PC-9 (cell line): ENCODE results near the gene TTC38. TPM values are rescaled to one million over a fixed set of nuclear protein-coding genes. Genes with fewer than 3 reads are reported as not detected.
A peak's percentile ranks its signal among the peaks of the same experiment; 100 is the strongest.

Experiments
- BruUV-seq: library from RNA; stranded (reverse); fragments of 400-500 nt; replicated peaks from 2 replicates; lab custom pipeline; 2021; lab: Mats Ljungman, UMichigan
- CTCF ChIA-PET: fragments of 300-600 bp; sonication (Branson Sonifier 250); formaldehyde crosslinking; loops from one replicate; lab custom pipeline; 2022; ENCODE audit warnings: antibody characterized with exemption; lab: Charles Lee
- POLR2A ChIA-PET: fragments of 300-600 bp; sonication (Branson Sonifier 250); formaldehyde crosslinking; loops from one replicate; lab custom pipeline; 2022; ENCODE audit warnings: antibody characterized with exemption; ENCODE audit not compliant: unreplicated experiment; lab: Charles Lee
- DNase-seq, 2 experiments: peaks; one replicate each; pipeline versions ENCODE4 v3.0.0 to v3.0.0-alpha.2; 2015 to 2022; ENCODE audit warnings: mixed read lengths in 1 of 2
- H2AFZ ChIP-seq: fragments of 200-600 bp; sonication (generic); 2 replicates; pipeline ENCODE4 v1.8.1; 2017; ENCODE audit warnings: antibody characterized with exemption
- H3F3A ChIP-seq: fragments of 200-600 bp; sonication (generic); 2 replicates; pipeline ENCODE4 v1.8.1; 2017; ENCODE audit warnings: antibody characterized with exemption, mild to moderate bottlenecking, low read depth; ENCODE audit not compliant: insufficient read depth
- H3K27ac ChIP-seq: fragments of 200-600 bp; sonication (generic); 2 replicates; pipeline ENCODE4 v1.6.1; 2016; ENCODE audit warnings: mixed run types
- H3K27me3 ChIP-seq: fragments of 200-600 bp; sonication (generic); 2 replicates; pipeline ENCODE4 v1.6.1; 2016; ENCODE audit warnings: low read depth, mixed run types; ENCODE audit not compliant: insufficient read depth
- H3K36me3 ChIP-seq: fragments of 200-600 bp; sonication (generic); 2 replicates; pipeline ENCODE4 v1.6.1; 2016; ENCODE audit warnings: low read depth, mixed run types
- H3K4me1 ChIP-seq: fragments of 200-600 bp; sonication (generic); replicated peaks from 2 replicates; pipeline ENCODE4 v1.6.1; 2016; ENCODE audit warnings: mixed run types; ENCODE audit not compliant: insufficient read depth
- H3K4me2 ChIP-seq: fragments of 200-600 bp; sonication (generic); 2 replicates; pipeline ENCODE4 v1.6.1; 2017; ENCODE audit warnings: mixed run types
- H3K4me3 ChIP-seq: fragments of 200-600 bp; sonication (generic); 2 replicates; pipeline ENCODE4 v1.6.1; 2016; ENCODE audit warnings: mixed run types
- H3K79me2 ChIP-seq: fragments of 200-600 bp; sonication (generic); 2 replicates; pipeline ENCODE4 v1.6.1; 2017; ENCODE audit warnings: low read depth, mixed run types
- H3K9me2 ChIP-seq: fragments of 200-600 bp; sonication (generic); 2 replicates; pipeline ENCODE4 v1.8.1; 2017; ENCODE audit warnings: mild to moderate bottlenecking; ENCODE audit not compliant: insufficient read depth
- H3K9me3 ChIP-seq: fragments of 200-600 bp; sonication (generic); 2 replicates; pipeline ENCODE4 v1.8.1; 2016; ENCODE audit warnings: low read depth; ENCODE audit not compliant: insufficient read depth
- H4K20me1 ChIP-seq: fragments of 200-600 bp; sonication (generic); 2 replicates; pipeline ENCODE4 v1.8.1; 2017; ENCODE audit not compliant: insufficient read depth
- EZH2 ChIP-seq: fragments of 200-600 bp; sonication (generic); IDR thresholded peaks from 2 replicates; pipeline ENCODE4 v1.8.0; 2017; ENCODE audit warnings: antibody characterized with exemption, low read depth
- intact Hi-C: fragments of 100-400 bp; cut with micrococcal nuclease; formaldehyde crosslinking; loops from one replicate; pipeline ENCODE4 v1.10.0; 2022; ENCODE audit not compliant: unreplicated experiment
- total RNA-seq: library from RNA; stranded (reverse); gene quantifications from 2 replicates; pipeline ENCODE4 v1.2.3, GENCODE V29; 2021
- TF ChIP-seq, protein P1 (sequence below): fragments of 200-600 bp; sonication (generic); conservative IDR thresholded peaks from 2 replicates; pipeline ENCODE4 v1.6.1; 2017; ENCODE audit warnings: mixed run types, antibody characterized with exemption, mild to moderate bottlenecking, moderate library complexity

TTC38 gene
- total RNA-seq, 1 experiment from 2014 or later, result 15.2 TPM

DNA sequence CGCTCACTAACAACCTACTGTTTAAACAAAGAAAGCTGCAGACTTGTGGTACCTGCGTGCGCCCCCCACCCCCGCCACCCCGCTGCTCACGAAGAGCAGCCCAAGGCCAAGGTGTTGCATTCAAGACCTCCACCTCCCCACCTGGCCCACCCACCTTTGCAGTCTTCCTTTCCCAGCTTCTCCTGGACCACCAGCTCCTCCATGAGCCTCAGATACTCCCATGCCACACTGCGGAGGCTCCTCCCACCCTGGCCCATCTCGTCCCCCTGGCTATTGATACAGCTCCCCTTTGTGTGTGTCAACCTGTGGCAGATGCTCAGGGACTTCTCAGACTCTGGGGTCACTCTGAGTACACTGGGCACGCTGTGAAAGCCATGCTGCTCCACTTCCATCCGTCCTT lies 21.6 kb upstream of the TTC38 start:
- Histone ChIP-seq H3K27me3 (no peaks in the 10 kb centered on the region), H3K4me2 (no peak overlapping the region), H3K9me2 (no peaks in the 10 kb centered on the region), H3K4me3 (no peak overlapping the region), H3K4me1 (peaks cover 6% of the 10 kb centered on the region), H3K9me3 (no peaks in the 10 kb centered on the region), H3K36me3 (no peaks in the 10 kb centered on the region), H4K20me1 (peaks cover 3% of the 10 kb centered on the region; the same call in 1 of the 2 replicates), H3K27ac (no peak overlapping the region), H3F3A (0 out of 2 replicates have a peak, but pooled peaks cover 3% of the 10 kb centered on the region), H2AFZ (no peak overlapping the region), H3K79me2 (peaks cover 15% of the 10 kb centered on the region)
- no peak for DNase-seq
- ChIA-PET CTCF (no interaction called here), POLR2A (no interaction called here)
- no TSS peak for BruUV-seq
- intact Hi-C loops, result no loop called here
- TF ChIP-seq, protein P1, sequence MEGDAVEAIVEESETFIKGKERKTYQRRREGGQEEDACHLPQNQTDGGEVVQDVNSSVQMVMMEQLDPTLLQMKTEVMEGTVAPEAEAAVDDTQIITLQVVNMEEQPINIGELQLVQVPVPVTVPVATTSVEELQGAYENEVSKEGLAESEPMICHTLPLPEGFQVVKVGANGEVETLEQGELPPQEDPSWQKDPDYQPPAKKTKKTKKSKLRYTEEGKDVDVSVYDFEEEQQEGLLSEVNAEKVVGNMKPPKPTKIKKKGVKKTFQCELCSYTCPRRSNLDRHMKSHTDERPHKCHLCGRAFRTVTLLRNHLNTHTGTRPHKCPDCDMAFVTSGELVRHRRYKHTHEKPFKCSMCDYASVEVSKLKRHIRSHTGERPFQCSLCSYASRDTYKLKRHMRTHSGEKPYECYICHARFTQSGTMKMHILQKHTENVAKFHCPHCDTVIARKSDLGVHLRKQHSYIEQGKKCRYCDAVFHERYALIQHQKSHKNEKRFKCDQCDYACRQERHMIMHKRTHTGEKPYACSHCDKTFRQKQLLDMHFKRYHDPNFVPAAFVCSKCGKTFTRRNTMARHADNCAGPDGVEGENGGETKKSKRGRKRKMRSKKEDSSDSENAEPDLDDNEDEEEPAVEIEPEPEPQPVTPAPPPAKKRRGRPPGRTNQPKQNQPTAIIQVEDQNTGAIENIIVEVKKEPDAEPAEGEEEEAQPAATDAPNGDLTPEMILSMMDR, result no peak

DNA sequence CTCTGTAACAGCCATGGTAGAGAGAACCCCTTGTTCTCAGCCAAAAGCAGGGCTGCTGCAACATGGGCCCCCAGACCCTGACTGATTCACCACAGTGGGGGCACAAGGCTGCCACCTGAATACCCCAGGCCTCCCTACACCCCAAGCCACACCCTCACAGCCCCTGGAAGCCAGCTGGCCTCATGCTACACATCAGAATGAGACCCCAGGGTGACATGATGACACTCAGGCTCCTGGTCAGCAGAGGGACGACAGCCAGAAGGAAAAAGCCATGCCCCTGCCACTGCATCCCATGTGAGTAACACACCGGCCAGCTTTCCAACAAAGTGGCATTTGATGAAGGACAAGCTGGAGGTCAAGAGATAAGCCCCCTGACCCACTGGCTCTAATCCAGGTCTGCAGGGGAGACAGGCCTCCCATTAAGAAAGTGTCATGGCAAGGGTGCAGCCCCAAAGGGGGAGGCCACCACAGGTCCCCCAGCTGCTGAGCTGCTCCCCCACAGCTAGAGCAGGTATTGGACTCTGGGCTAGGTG lies 20.3 kb upstream of the TTC38 start:
- peaks cover 3% of the 10 kb centered on the region; the same call in 1 of the 2 replicates for H3F3A ChIP-seq
- intact Hi-C loops, result no loop called here
- no peak overlapping the region for H3K27ac ChIP-seq
- no peak overlapping the region for H3K4me2 ChIP-seq
- POLR2A ChIA-PET, result no interaction called here
- H3K4me3 ChIP-seq, result no peak overlapping the region
- peaks cover 22% of the 10 kb centered on the region for H3K79me2 ChIP-seq
- H2AFZ ChIP-seq, result no peak overlapping the region
- no peaks in the 10 kb centered on the region for H3K36me3 ChIP-seq
- peaks cover 19% of the 10 kb centered on the region for H3K4me1 ChIP-seq
- no peaks in the 10 kb centered on the region for H3K9me2 ChIP-seq
- TF ChIP-seq EZH2, result no peak
- TF ChIP-seq, protein P1, result no peak
- no peaks in the 10 kb centered on the region for H3K27me3 ChIP-seq
- H3K9me3 ChIP-seq, result no peaks in the 10 kb centered on the region
- no peak for DNase-seq
- BruUV-seq, result no TSS peak
- peaks cover 3% of the 10 kb centered on the region; the same call in 1 of the 2 replicates for H4K20me1 ChIP-seq
- CTCF ChIA-PET, result no interaction called here

DNA sequence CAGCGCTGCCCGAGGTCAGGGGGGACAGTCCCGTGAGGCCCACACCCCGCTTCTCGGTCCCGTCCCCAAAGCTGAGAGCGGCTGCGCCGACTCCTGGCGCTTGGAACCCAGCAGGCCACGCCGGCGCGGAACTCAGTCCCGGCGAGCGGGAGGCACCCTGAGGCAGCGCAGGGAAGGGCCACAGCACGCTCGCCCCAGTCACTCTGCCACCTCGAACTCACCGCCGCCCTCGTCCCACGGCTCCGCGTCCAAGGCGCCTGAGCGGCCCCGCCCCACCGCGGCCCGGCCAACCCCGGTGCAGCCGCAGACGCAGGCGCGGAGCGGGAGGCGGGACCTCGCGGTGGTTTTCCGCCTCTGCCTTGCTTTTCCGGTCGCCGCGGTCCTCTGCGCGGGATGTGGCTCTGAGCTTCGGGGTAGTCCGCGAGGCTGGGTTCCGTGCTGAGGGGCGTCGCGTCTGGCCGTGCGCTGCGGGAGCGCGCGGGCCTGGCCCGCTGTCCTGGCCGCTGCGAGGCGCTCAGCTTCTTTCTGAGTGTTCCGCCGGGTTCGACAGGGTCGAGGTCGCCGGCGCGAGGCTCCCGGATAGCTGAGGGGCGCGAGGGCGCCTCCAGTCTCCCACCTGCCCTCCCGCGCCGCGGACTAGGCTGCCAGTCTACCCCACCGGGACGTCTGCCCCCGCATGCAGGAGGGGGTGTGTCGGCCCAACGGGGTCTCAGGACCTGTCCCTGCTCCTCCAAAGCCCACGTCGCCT lies 17.6 kb upstream of the TTC38 start, which contains the start of gene CDPF1:
TSS of gene CDPF1 (minus strand) at position 259 of the 748 bp plus-strand sequence. CDS start 2,009 bp downstream, outside the sequence.
- POLR2A ChIA-PET, result interaction anchor here (0.5 to 0.7 kb wide), 3 partner anchors 8 to 101 kb away, joined by 3 to 5 read pairs (median 3); partner anchors contain the start of gene TTC38
- Histone ChIP-seq H3K27ac (peak within 1 kb of the TSS; percentile 37), H3K36me3 (no peaks in the 10 kb centered on the region), H3K79me2 (peaks cover 22% of the 10 kb centered on the region), H3K4me2 (peak within 1 kb of the TSS; percentile 87), H3F3A (peaks cover 3% of the 10 kb centered on the region; the same call in 1 of the 2 replicates), H4K20me1 (no peaks in the 10 kb centered on the region), H3K9me2 (no peaks in the 10 kb centered on the region), H3K9me3 (no peaks in the 10 kb centered on the region), H3K4me1 (peaks cover 24% of the 10 kb centered on the region), H3K4me3 (peak within 1 kb of the TSS; percentile 87), H2AFZ (peak within 1 kb of the TSS; percentile 93), H3K27me3 (no peaks in the 10 kb centered on the region)
- intact Hi-C loops, result no loop called here
- CTCF ChIA-PET, result no interaction called here
- TF ChIP-seq EZH2, result no peak
- TF ChIP-seq, protein P1, result no peak
- BruUV-seq, result no TSS peak
- peak; percentile 77 to 92 for DNase-seq
